GM12878 (cell line): ENCODE measurements around the gene YAE1. TPM values are rescaled to one million over a fixed set of nuclear protein-coding genes. Genes with fewer than 3 reads are reported as not detected.

Source experiments
- ATAC-seq: fragments of 200-7000 bp; cut with Tn5 transposase; 3 replicates; pipeline ENCODE4 v1.9.1; 2020; ENCODE audit warnings: mild to moderate bottlenecking, moderate library complexity
- BruUV-seq: library from RNA; stranded (reverse); fragments of 400-500 nt; replicated peaks from 2 replicates; lab custom pipeline; 2021; lab: Mats Ljungman, UMichigan
- CTCF ChIA-PET: fragments of 300-600 bp; sonication (Branson Sonifier 250); formaldehyde crosslinking; extraction: SDS; loops from one replicate; lab custom pipeline; 2021; ENCODE audit warnings: inconsistent platforms; lab: Yijun Ruan, JAX
- POLR2A ChIA-PET: fragments of 350-600 bp; formaldehyde crosslinking; extraction: SDS; loops from one replicate; lab custom pipeline; 2021; ENCODE audit warnings: inconsistent platforms; lab: Charles Lee
- RAD21 ChIA-PET: fragments of 300-600 bp; sonication (Branson Sonifier 250); formaldehyde crosslinking; loops from one replicate; lab custom pipeline; 2023; ENCODE audit warnings: antibody characterized with exemption; ENCODE audit not compliant: unreplicated experiment; lab: Charles Lee
- SMC1A ChIA-PET: fragments of 300-600 bp; sonication (Branson Sonifier 250); formaldehyde crosslinking; loops from one replicate; lab custom pipeline; 2023; ENCODE audit not compliant: unreplicated experiment, uncharacterized antibody; lab: Charles Lee
- DNase-seq: peaks from one replicate; pipeline ENCODE4 v3.0.0-alpha.2; 2011; ENCODE audit warnings: low read depth, low spot score
- FAIRE-seq: peaks from 3 replicates; lab custom pipeline; 2011; peaks lifted over from hg19 to GRCh38; lab: Jason Lieb, UNC
- H2AFZ ChIP-seq: 2 replicates; pipeline ENCODE4 v1.6.0; 2011; ENCODE audit warnings: low read depth, low read length, control low read depth; ENCODE audit not compliant: control insufficient read depth
- H3K27ac ChIP-seq: 2 replicates; pipeline ENCODE4 v1.5.1; 2011; ENCODE audit warnings: control low read depth; ENCODE audit not compliant: control insufficient read depth, insufficient read depth
- H3K27me3 ChIP-seq, 2 experiments: replicated peaks in 1 of 2; 2 replicates each; pipeline versions ENCODE4 v1.6.0 to v1.6.1; 2011; ENCODE audit warnings: low read length in 1 of 2; ENCODE audit not compliant: control insufficient read depth in 2 of 2, insufficient read depth in 2 of 2
- H3K36me3 ChIP-seq, 2 experiments: 2 replicates each; pipeline ENCODE4 v1.5.1; 2011; ENCODE audit warnings: low read length in 1 of 2; ENCODE audit not compliant: control insufficient read depth in 2 of 2, insufficient read depth in 2 of 2
- H3K4me1 ChIP-seq: 2 replicates; pipeline ENCODE4 v1.6.1; 2011; ENCODE audit warnings: mild to moderate bottlenecking, low read length, moderate library complexity, mixed read lengths; ENCODE audit not compliant: control insufficient read depth, insufficient read depth
- H3K4me2 ChIP-seq: 2 replicates; pipeline ENCODE4 v1.6.0; 2011; ENCODE audit warnings: control low read depth; ENCODE audit not compliant: control insufficient read depth, insufficient read depth
- H3K4me3 ChIP-seq: fragments of 200-600 bp; sonication (generic); 2 replicates; pipeline ENCODE4 v1.5.1; 2016
- H3K79me2 ChIP-seq: 2 replicates; pipeline ENCODE4 v1.6.0; 2011; ENCODE audit warnings: low read length; ENCODE audit not compliant: control insufficient read depth, insufficient read depth
- H3K9ac ChIP-seq: 2 replicates; pipeline ENCODE4 v1.8.0; 2011; ENCODE audit warnings: low read length, control low read depth, mixed read lengths; ENCODE audit not compliant: control insufficient read depth, insufficient read depth
- H3K9me3 ChIP-seq: replicated peaks from 3 replicates; pipeline ENCODE4 v1.5.1; 2011; ENCODE audit warnings: mild to moderate bottlenecking, low read length; ENCODE audit not compliant: control insufficient read depth, insufficient read depth
- H4K20me1 ChIP-seq: 2 replicates; pipeline ENCODE4 v1.6.0; 2011; ENCODE audit not compliant: control insufficient read depth, insufficient read depth
- EED ChIP-seq: sonication (generic); IDR thresholded peaks from 2 replicates; pipeline ENCODE4 v1.6.1; 2016; ENCODE audit warnings: antibody characterized with exemption, low read depth
- EGR1 ChIP-seq, 2 experiments: IDR thresholded peaks; 1 replicate in 1 of 2; 2 replicates in 1 of 2; pipeline ENCODE4 v1.6.1; 2011 to 2012; ENCODE audit warnings: low read depth in 2 of 2, low read length in 2 of 2, borderline replicate concordance in 1 of 2, mild to moderate bottlenecking in 1 of 2, moderate library complexity in 1 of 2
- JUNB ChIP-seq: IDR thresholded peaks from 2 replicates; pipeline ENCODE4 v1.6.1; 2016; ENCODE audit warnings: antibody characterized with exemption, mild to moderate bottlenecking
- WGBS: methylation state at CpG from one replicate; pipeline ENCODE4 v1.1.6; 2016; ENCODE audit warnings: low lambda C conversion rate; ENCODE audit not compliant: insufficient replicate concordance, insufficient coverage; ENCODE audit errors: missing lambda C conversion rate; 5-methylcytosine and 5-hydroxymethylcytosine counted together
- in situ Hi-C: fragments of 300-500 bp; cut with MboI; formaldehyde crosslinking; loops from 9 replicates; pipeline ENCODE4 v1.14.3; 2018; ENCODE audit warnings: mixed read lengths
- intact Hi-C: fragments of 100-400 bp; cut with micrococcal nuclease; formaldehyde crosslinking; loops from one replicate; pipeline ENCODE4 v1.14.2; 2022; ENCODE audit not compliant: unreplicated experiment
- polyA plus RNA-seq, 11 experiments: library from polyadenylated mRNA; depleted of rRNA in 4 of 11; unstranded in 6 of 11; stranded (reverse) in 5 of 11; fragments of >200 nt; fragmentation: Nextera tagmentation in 4 of 11; fragmentation: Illumina TruSeq in 1 of 11; extraction: Ambion mirVana in 4 of 11; extraction: Trizol in 1 of 11; gene quantifications; 1 replicate in 1 of 11; 2 replicates in 10 of 11; pipeline versions ENCODE4 v1.2.1 to v1.2.3, GENCODE V29; 2011 to 2016; ENCODE audit warnings: inconsistent platforms in 2 of 11, missing spikeins in 2 of 11, low read depth in 1 of 11
- total RNA-seq, 4 experiments: library from RNA; depleted of rRNA in 3 of 4; stranded (reverse); fragments of >200 nt in 3 of 4; fragmentation: Illumina TruSeq in 1 of 4; extraction: Trizol in 1 of 4; gene quantifications; 2 replicates each; pipeline versions ENCODE4 v1.2.1 to v1.2.3, GENCODE V29; 2013 to 2021
- TF ChIP-seq, protein P1 (sequence below): fragments of 450-650 bp; IDR thresholded peaks from 2 replicates; pipeline ENCODE4 v1.6.1; 2017; ENCODE audit warnings: mild to moderate bottlenecking, low read depth, inconsistent platforms; ENCODE audit not compliant: poor library complexity, severe bottlenecking
- TF ChIP-seq, protein P2 (sequence below): fragments of 450-650 bp; IDR thresholded peaks from 2 replicates; pipeline ENCODE4 v1.6.1; 2017; ENCODE audit warnings: mild to moderate bottlenecking

YAE1 gene
- total and polyA plus RNA-seq, 10 of the 15 experiments (the other 5 are each of a cell fraction or from before 2014, with no cell fraction given): 13.5 to 35.8 (median 22.9) TPM

DNA sequence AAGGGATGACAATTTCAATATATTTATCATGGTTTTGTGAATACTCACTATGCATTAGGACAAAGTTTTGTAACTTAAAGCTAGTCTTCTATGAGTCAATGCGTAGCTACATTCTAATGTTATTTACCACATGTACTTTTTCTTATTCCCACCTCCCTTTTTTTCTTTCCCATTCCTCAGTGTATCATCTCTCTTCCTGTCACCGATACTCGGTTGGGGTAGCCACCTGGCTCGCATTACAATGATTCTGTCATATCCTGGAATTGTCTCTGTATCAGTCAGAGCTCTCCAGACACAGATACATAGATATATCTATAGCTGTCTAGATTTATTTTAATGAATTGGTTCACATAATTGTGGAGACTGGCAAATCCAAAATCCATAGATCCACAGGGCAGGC, 47.4 kb downstream of the YAE1 start:
- CTCF ChIA-PET: interaction anchor here (0.8 to 4.6 kb wide), 5 partner anchors 9 to 132 kb away, joined by 3 to 20 read pairs (median 5); partner anchors contain the start of gene RALA
- SMC1A ChIA-PET: interaction anchor here (0.8 to 1.4 kb wide), 3 partner anchors 9 to 33 kb away, joined by 3 read pairs; no protein-coding TSS in a partner anchor
- ATAC-seq (no peak), FAIRE-seq (no peak), DNase-seq (no peak)
- Histone ChIP-seq H4K20me1 (no peaks in the 10 kb centered on the region), H2AFZ (no peak overlapping the region), H3K27me3 (peaks cover 0 to 6% of the 10 kb centered on the region in 2 experiments; a peak in 1 of 4 replicates), H3K4me3 (no peak overlapping the region), H3K4me1 (no peaks in the 10 kb centered on the region), H3K79me2 (no peaks in the 10 kb centered on the region), H3K27ac (no peak overlapping the region), H3K4me2 (no peak overlapping the region), H3K9ac (no peak overlapping the region), H3K36me3 (no peaks in the 10 kb centered on the region), H3K9me3 (no peaks in the 10 kb centered on the region)
- TF ChIP-seq, protein P1, sequence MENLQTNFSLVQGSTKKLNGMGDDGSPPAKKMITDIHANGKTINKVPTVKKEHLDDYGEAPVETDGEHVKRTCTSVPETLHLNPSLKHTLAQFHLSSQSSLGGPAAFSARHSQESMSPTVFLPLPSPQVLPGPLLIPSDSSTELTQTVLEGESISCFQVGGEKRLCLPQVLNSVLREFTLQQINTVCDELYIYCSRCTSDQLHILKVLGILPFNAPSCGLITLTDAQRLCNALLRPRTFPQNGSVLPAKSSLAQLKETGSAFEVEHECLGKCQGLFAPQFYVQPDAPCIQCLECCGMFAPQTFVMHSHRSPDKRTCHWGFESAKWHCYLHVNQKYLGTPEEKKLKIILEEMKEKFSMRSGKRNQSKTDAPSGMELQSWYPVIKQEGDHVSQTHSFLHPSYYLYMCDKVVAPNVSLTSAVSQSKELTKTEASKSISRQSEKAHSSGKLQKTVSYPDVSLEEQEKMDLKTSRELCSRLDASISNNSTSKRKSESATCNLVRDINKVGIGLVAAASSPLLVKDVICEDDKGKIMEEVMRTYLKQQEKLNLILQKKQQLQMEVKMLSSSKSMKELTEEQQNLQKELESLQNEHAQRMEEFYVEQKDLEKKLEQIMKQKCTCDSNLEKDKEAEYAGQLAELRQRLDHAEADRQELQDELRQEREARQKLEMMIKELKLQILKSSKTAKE: no peak
- no peak for TF ChIP-seq EED
- no peak for TF ChIP-seq EGR1 (IDR thresholded peaks at IDR 0.05; ENCODE audit: borderline replicate concordance in 1 of 2, low read depth in 2 of 2, low read length in 2 of 2)
- TF ChIP-seq JUNB: no peak
- TF ChIP-seq, protein P2, sequence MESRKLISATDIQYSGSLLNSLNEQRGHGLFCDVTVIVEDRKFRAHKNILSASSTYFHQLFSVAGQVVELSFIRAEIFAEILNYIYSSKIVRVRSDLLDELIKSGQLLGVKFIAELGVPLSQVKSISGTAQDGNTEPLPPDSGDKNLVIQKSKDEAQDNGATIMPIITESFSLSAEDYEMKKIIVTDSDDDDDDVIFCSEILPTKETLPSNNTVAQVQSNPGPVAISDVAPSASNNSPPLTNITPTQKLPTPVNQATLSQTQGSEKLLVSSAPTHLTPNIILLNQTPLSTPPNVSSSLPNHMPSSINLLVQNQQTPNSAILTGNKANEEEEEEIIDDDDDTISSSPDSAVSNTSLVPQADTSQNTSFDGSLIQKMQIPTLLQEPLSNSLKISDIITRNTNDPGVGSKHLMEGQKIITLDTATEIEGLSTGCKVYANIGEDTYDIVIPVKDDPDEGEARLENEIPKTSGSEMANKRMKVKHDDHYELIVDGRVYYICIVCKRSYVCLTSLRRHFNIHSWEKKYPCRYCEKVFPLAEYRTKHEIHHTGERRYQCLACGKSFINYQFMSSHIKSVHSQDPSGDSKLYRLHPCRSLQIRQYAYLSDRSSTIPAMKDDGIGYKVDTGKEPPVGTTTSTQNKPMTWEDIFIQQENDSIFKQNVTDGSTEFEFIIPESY: no peak
- intact Hi-C loops: no loop called here
- in situ Hi-C loops: no loop called here
- BruUV-seq: no TSS peak
- WGBS: 89% methylated on average over 4 of the region's 4 CpGs
- POLR2A ChIA-PET: no interaction called here
- RAD21 ChIA-PET: no interaction called here
